HTERT RPE-1 (cell line): ENCODE data around the gene PLEKHG4.

Experiments
- in situ Hi-C: fragments of 300-500 bp; cut with MboI; formaldehyde crosslinking; loops from 4 replicates; pipeline ENCODE4 v1.14.3; 2020; ENCODE audit warnings: low sequenced_read_pairs

Gene PLEKHG4

GRCh38 chr16:67259705-67260104 lies 19.6 kb upstream of the PLEKHG4 start:
- in situ Hi-C loops: no loop called here

DNA sequence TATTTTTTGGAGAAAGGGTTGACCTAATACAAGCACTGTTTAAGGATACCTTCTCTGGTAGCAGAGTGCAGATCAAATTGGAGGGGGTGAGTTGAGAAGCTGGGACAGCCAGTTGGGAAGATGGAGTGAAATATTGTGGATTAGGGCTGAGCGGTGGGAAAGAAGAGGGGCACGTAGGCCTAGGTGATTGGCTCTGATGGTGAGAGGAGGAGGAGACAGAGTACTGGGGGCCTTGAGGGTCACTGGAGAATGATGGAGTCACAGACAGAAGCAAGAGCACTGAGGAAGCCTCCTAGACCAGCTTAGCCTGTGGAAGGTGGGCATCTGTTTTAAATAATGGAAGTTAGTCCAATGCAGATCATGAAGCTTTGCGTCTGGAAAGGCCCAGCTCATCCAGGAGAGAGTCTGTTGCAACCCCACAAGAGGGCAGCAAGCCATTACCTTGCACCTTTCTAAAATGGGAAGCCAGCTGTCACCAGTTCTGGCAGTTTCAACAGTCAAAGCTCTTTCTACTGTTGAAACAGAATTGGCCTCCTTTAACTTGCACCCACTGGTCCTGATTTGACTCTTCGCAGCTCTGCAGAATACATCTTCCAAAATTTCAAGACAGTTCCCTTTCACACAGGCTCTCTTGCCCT lies 18.8 kb upstream of the PLEKHG4 start:
- in situ Hi-C loops: no loop called here

- in situ Hi-C loops: no loop called here
Observed at GRCh38 chr16:67263201-67263600, 16.1 kb upstream of the PLEKHG4 start.

GRCh38 chr16:67264277-67264676 lies 15.1 kb upstream of the PLEKHG4 start:
- in situ Hi-C loops: no loop called here

DNA sequence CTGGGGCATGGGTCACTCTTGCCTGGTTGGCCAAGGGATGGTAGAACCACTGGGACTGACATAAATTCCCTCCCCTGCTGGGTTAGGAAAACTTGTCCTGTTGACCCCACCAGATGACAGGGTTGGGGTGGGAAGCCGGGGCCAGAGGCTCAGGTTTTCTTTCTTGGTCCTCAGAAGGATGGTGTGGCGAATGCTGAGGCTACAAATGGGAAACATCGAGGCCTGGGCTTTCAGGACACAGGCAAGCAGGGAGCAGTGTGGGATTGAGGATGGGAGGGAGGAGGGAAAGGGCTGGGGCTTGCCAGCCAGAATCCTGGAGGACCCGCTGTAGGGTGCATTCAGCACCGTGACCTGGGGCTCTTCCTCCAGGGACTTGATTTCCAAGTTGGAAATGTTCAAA lies 14.5 kb upstream of the PLEKHG4 start:
- in situ Hi-C loops: no loop called here

DNA sequence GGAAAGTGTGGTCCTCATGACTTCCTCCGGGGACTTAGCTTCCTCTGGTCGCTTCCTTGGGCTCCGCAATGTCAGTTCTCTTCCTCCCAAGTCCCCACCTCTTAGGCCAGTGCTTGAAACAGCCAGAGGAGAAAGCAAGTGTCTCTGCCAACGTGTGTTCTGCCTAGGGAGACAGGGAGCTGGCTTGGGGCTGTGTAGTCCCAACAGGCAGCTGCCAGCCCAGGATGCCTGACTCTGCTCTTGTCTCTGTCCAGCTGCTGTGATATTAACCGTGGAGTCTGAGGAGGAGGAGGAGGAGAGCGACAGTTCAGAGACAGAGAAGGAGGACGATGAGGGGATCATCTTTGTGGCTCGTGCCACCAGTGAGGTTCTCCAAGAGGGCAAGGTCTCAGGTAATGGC lies 13.5 kb upstream of the PLEKHG4 start:
- in situ Hi-C loops: no loop called here

DNA sequence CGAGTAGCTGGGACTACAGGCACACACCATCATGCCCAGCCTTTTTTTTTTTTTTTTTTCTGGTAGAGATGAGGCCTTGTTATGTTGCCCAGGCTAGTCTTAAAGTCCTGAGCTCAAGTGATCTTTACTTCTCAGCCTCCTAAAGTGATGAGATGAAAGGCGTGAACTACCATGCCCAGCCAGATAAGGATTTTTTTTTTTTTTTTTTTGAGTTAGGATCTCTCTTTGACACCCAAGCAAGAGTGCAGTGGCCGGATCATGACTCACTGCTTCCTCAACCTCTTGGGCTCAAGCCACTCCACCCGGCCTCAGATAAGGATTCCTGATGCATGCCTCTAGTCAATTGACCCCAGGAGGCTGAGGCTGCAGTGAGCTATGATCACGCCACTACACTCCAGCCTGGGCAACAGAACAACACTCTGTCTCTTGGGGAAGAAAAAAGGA lies 11.2 kb upstream of the PLEKHG4 start:
- in situ Hi-C loops: no loop called here

DNA sequence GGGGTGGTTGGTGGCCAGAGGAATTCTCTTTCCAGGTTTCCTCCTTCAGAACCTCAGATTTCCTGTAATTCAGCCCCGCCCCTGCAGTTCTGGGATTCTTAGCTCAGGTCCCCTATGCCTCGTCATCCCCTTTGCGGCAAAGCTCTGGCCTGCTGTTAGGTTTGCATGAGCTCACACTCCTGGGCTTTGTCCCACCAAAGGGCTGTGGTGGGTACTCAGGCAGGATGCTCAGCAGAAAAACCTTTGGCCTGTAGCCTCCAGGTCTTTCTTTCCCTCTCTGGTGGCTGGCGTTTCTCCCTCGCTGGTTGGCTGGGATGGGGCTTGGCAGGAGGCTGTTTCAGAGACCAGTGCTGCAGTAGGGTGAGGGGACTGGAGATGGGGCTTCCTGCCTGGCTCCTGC lies 9.6 kb upstream of the PLEKHG4 start:
- in situ Hi-C loops: no loop called here

- in situ Hi-C loops: no loop called here
Observed at GRCh38 chr16:67270931-67271338, 8.4 kb upstream of the PLEKHG4 start.

GRCh38 chr16:67271446-67271845 lies 7.9 kb upstream of the PLEKHG4 start:
- in situ Hi-C loops: no loop called here

GRCh38 chr16:67275321-67275720 lies 4.0 kb upstream of the PLEKHG4 start:
- in situ Hi-C loops: no loop called here

GRCh38 chr16:67277294-67277998 lies 1.9 kb upstream of the PLEKHG4 start:
- in situ Hi-C loops: no loop called here

- in situ Hi-C loops: no loop called here
Observed at GRCh38 chr16:67277999-67278772, 1.1 kb upstream of the PLEKHG4 start.

GRCh38 chr16:67278773-67279295 lies 498 bp upstream of the PLEKHG4 start:
- in situ Hi-C loops: no loop called here

DNA sequence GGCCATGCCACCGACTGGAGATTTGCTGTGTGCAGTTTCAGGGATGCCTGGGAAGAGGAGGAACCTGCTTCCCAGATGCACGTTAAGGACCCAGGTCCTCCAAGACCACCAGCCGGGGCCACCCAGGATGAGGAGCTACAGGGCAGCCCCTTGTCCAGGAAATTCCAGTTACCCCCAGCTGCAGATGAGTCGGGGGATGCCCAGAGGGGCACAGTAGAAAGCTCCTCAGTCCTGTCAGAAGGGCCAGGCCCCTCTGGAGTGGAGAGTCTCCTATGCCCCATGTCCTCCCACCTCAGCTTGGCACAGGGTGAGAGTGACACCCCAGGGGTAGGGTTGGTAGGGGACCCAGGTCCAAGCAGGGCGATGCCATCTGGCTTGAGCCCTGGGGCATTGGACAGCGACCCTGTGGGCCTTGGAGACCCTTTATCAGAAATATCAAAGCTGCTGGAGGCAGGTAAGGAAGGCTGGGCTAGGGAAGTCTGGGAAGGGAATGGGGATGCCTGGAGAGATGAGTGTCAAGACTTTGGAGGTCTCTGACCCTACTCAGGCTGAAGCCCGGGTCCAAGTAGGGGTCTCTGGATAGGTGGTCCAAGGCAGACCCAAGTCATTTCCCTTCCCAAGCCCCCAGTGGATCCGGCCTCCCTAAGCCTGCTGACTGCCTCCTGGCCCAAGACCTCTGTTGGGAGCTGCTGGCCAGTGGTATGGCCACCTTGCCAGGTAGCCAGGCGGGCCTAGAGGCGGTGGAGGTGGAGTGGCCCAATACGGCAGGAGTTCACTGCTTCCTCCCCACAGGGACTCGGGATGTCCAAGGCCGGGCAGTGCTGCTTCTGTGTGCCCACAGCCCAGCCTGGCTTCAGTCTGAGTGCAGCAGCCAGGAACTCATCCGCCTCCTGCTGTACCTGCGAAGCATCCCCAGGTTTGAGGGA lies 1.0 kb downstream of the PLEKHG4 start:
- in situ Hi-C loops: no loop called here

- in situ Hi-C loops: no loop called here
Observed at GRCh38 chr16:67281536-67282446, 2.5 kb downstream of the PLEKHG4 start.

- in situ Hi-C loops: no loop called here
Observed at GRCh38 chr16:67282447-67282805, 3.1 kb downstream of the PLEKHG4 start.

- in situ Hi-C loops: no loop called here
Observed at GRCh38 chr16:67283039-67283825, 3.9 kb downstream of the PLEKHG4 start.
